Liver (tissue), 9 donors: ENCODE data around the gene CORO2A. TPM values are rescaled to one million over a fixed set of nuclear protein-coding genes. Genes with fewer than 3 reads are reported as not detected.

Experiments used
- DNase-seq: peaks from one replicate; pipeline ENCODE4 v3.0.0-alpha.2; 2017; ENCODE audit warnings: low spot score
- H3K27ac ChIP-seq, 2 donors: one replicate each; pipeline ENCODE4 v1.7.0; 2013; ENCODE audit warnings: inconsistent platforms in 2 of 2, low read length in 2 of 2, control low read depth in 1 of 2, low read depth in 1 of 2, mild to moderate bottlenecking in 1 of 2
- H3K27me3 ChIP-seq, 4 donors: one replicate each; pipeline versions ENCODE4 v1.6.1 to v1.7.0; 2013; ENCODE audit warnings: low read length in 3 of 4, inconsistent platforms in 1 of 4, mild to moderate bottlenecking in 1 of 4, moderate library complexity in 1 of 4; ENCODE audit not compliant: control insufficient read depth in 4 of 4, insufficient read depth in 4 of 4
- H3K36me3 ChIP-seq, 4 donors: one replicate each; pipeline versions ENCODE4 v1.6.1 to v1.7.0; 2013; ENCODE audit warnings: low read length in 3 of 4, mild to moderate bottlenecking in 3 of 4, low read depth in 1 of 4, moderate library complexity in 1 of 4; ENCODE audit not compliant: control insufficient read depth in 4 of 4, insufficient read depth in 3 of 4
- H3K4me1 ChIP-seq, 4 donors: one replicate each; pipeline versions ENCODE4 v1.6.1 to v1.7.0; 2013; ENCODE audit warnings: low read length in 3 of 4, mild to moderate bottlenecking in 3 of 4, moderate library complexity in 1 of 4; ENCODE audit not compliant: control insufficient read depth in 4 of 4, insufficient read depth in 4 of 4
- H3K4me3 ChIP-seq, 3 donors: one replicate each; pipeline versions ENCODE4 v1.6.1 to v1.7.0; 2013; ENCODE audit warnings: low read length in 3 of 3, control low read depth in 1 of 3, low read depth in 1 of 3, mild to moderate bottlenecking in 1 of 3
- H3K9ac ChIP-seq, 2 donors: one replicate each; pipeline ENCODE4 v1.7.0; 2013; ENCODE audit warnings: low read length in 2 of 2, mild to moderate bottlenecking in 2 of 2, moderate library complexity in 2 of 2, control low read depth in 1 of 2, low read depth in 1 of 2
- H3K9me3 ChIP-seq, 4 donors: one replicate each; pipeline versions ENCODE4 v1.6.1 to v1.7.0; 2013; ENCODE audit warnings: low read length in 3 of 4; ENCODE audit not compliant: control insufficient read depth in 4 of 4
- EGR1 ChIP-seq, 2 donors: IDR thresholded peaks; 2 replicates each; pipeline ENCODE4 v1.6.1; 2016 to 2018; ENCODE audit warnings: antibody characterized with exemption in 2 of 2, low read depth in 2 of 2
- FOXA1 ChIP-seq: IDR thresholded peaks from 2 replicates; pipeline ENCODE4 v1.6.1; 2016; ENCODE audit warnings: antibody characterized with exemption
- FOXA2 ChIP-seq: IDR thresholded peaks from 2 replicates; pipeline ENCODE4 v1.6.1; 2016; ENCODE audit warnings: antibody characterized with exemption
- GABPA ChIP-seq, 2 donors: IDR thresholded peaks in 1 of 2; conservative IDR thresholded peaks in 1 of 2; 2 replicates each; pipeline ENCODE4 v1.6.1; 2016; ENCODE audit warnings: antibody characterized with exemption in 2 of 2, mild to moderate bottlenecking in 1 of 2, moderate library complexity in 1 of 2
- HNF4A ChIP-seq, 2 donors: conservative IDR thresholded peaks; 2 replicates each; pipeline ENCODE4 v1.6.1; 2016; ENCODE audit warnings: antibody characterized with exemption in 2 of 2, mild to moderate bottlenecking in 2 of 2
- HNF4G ChIP-seq: IDR thresholded peaks from 2 replicates; pipeline ENCODE4 v1.6.1; 2016; ENCODE audit warnings: antibody characterized with exemption
- JUND ChIP-seq, 2 donors: IDR thresholded peaks; 2 replicates each; pipeline ENCODE4 v1.6.1; 2016; ENCODE audit warnings: antibody characterized with exemption in 2 of 2
- NR2F2 ChIP-seq: IDR thresholded peaks from 2 replicates; pipeline ENCODE4 v1.6.1; 2016; ENCODE audit warnings: antibody characterized with exemption
- RAD21 ChIP-seq, 2 donors: IDR thresholded peaks; 2 replicates each; pipeline ENCODE4 v1.6.1; 2016; ENCODE audit warnings: antibody characterized with exemption in 2 of 2, mild to moderate bottlenecking in 2 of 2
- RXRA ChIP-seq, 2 donors: IDR thresholded peaks; 2 replicates each; pipeline ENCODE4 v1.6.1; 2017 to 2018; ENCODE audit warnings: antibody characterized with exemption in 2 of 2, mild to moderate bottlenecking in 1 of 2
- WGBS: extraction: QIAGEN DNeasy Blood & Tissue Kit; methylation state at CpG from one replicate; pipeline ENCODE4 v1.1.7; 2013; 5-methylcytosine and 5-hydroxymethylcytosine counted together
- polyA plus RNA-seq, 2 donors: library from polyadenylated mRNA; stranded (reverse) in 1 of 2; unstranded in 1 of 2; fragments of 200-250 nt in 1 of 2; fragments of >200 nt in 1 of 2; fragmentation: Nextera tagmentation in 1 of 2; extraction: Ambion mirVana in 1 of 2; gene quantifications; one replicate each; pipeline versions ENCODE4 v1.2.1 to v1.2.3, GENCODE V29; 2013 to 2015
- total RNA-seq, 2 donors: library from RNA; depleted of rRNA; stranded (reverse); fragments of >200 nt; gene quantifications; one replicate each; pipeline ENCODE4 v1.2.3, GENCODE V29; 2014
- TF ChIP-seq, protein P1 (sequence below): IDR thresholded peaks from 2 replicates; pipeline ENCODE4 v1.6.1; 2016; ENCODE audit warnings: antibody characterized with exemption
- TF ChIP-seq, protein P2 (sequence below): fragments of 150-350 bp; IDR thresholded peaks from 2 replicates; pipeline ENCODE4 v1.5.1; 2017; ENCODE audit warnings: improper control_type of control experiment, low read depth, low read length; ENCODE audit not compliant: missing input control
- TF ChIP-seq, protein P3 (sequence below): IDR thresholded peaks from 2 replicates; pipeline ENCODE4 v1.6.1; 2016; ENCODE audit warnings: antibody characterized with exemption
- TF ChIP-seq, protein P4 (sequence below): IDR thresholded peaks from 2 replicates; pipeline ENCODE4 v1.6.1; 2016; ENCODE audit warnings: antibody characterized with exemption, mild to moderate bottlenecking
- donor health status: healthy.
- donor health status: healthy.
- donor health status: healthy.
- donor health status: healthy.
- donor health status: healthy.

Gene CORO2A
- total and polyA plus RNA-seq, 4 donors, result 1.2 to 2.8 (median 1.4) TPM

DNA sequence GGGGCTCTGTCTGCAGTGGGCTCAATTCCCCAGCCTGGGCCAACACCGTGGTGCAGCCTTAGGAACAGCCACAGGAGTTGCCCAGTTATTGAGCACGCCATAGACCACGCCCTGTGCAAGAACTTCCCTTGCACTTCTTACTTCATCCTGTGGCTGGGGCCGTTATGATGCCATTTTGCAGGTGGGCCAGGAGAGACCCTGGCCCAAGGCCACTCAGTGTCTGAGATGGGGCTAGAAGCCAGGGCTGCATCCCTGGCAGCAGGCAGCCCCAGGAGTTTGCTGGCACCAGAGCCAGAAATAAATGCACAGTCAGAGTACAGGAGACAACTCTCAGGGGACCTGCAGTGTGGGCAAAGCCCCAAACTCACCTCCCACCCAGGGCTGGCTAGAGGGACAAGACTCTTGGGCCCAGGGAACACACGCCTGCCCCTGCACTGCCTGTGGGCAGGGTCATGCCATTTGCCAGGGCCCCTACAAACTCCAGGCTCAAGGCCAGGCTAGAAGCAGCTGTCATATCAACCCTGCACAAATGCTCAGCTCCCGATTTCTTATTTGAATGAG, 6.7 kb downstream of the CORO2A start:
- H3K9me3 ChIP-seq, result no peaks in the 10 kb centered on the region
- TF ChIP-seq HNF4A (conservative IDR thresholded peaks at IDR 0.05) (no peak), RXRA (IDR thresholded peaks at IDR 0.05) (no peak), RAD21 (IDR thresholded peaks at IDR 0.05) (no peak), NR2F2 (no peak), EGR1 (IDR thresholded peaks at IDR 0.05; ENCODE audit: low read depth in 2 of 2) (no peak), FOXA2 (no peak), JUND (IDR thresholded peaks at IDR 0.05) (no peak), HNF4G (no peak), FOXA1 (no peak)
- TF ChIP-seq, protein P1, sequence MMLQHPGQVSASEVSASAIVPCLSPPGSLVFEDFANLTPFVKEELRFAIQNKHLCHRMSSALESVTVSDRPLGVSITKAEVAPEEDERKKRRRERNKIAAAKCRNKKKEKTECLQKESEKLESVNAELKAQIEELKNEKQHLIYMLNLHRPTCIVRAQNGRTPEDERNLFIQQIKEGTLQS, result no peak
- TF ChIP-seq, protein P2, sequence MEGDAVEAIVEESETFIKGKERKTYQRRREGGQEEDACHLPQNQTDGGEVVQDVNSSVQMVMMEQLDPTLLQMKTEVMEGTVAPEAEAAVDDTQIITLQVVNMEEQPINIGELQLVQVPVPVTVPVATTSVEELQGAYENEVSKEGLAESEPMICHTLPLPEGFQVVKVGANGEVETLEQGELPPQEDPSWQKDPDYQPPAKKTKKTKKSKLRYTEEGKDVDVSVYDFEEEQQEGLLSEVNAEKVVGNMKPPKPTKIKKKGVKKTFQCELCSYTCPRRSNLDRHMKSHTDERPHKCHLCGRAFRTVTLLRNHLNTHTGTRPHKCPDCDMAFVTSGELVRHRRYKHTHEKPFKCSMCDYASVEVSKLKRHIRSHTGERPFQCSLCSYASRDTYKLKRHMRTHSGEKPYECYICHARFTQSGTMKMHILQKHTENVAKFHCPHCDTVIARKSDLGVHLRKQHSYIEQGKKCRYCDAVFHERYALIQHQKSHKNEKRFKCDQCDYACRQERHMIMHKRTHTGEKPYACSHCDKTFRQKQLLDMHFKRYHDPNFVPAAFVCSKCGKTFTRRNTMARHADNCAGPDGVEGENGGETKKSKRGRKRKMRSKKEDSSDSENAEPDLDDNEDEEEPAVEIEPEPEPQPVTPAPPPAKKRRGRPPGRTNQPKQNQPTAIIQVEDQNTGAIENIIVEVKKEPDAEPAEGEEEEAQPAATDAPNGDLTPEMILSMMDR, result no peak
- TF ChIP-seq, protein P3, sequence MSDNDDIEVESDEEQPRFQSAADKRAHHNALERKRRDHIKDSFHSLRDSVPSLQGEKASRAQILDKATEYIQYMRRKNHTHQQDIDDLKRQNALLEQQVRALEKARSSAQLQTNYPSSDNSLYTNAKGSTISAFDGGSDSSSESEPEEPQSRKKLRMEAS, result no peak
- H3K9ac ChIP-seq, result no peak overlapping the region
- DNase-seq, result no peak
- 76% methylated on average over 6 of the region's 6 CpGs for WGBS
- no peaks in the 10 kb centered on the region for H3K36me3 ChIP-seq
- H3K27ac ChIP-seq, result no peak overlapping the region
- peaks cover 5 to 20% (median 11%) of the 10 kb centered on the region in 4 donors for H3K4me1 ChIP-seq
- no peaks in the 10 kb centered on the region for H3K27me3 ChIP-seq
- H3K4me3 ChIP-seq, result no peak overlapping the region

DNA sequence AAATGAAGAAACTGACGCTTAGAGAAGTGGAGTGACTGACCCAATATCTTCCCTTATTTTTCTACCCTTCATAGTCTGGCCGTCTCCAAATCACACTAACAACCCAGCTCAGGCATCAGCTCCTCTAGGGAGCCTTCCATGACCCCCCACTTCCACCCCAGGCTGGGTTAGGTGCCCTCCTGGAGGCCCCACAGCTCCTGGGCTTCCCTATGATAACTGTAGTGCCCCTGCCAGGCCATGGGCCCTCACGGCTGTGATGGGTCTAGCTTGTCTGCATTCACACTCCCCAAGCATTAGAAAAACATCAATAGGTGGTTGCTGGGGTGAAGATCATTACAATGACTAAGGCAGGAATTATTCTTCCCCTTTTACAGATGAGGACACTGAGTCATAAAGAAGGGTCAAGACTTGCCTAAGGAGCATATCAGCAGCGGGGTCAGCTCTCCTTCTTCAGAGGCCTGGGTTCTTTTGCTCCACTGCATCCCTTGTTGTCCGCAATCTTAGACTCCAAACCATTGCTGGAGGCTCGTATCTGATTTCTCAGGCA, 7.3 kb downstream of the CORO2A start:
- DNase-seq, result no peak
- H3K4me1 ChIP-seq, result peaks cover 5 to 14% (median 11%) of the 10 kb centered on the region in 4 donors
- WGBS, result 94% methylated on average over 6 of the region's 6 CpGs

More for the DNA sequence above, 7.3 kb downstream of the CORO2A start:
- Histone ChIP-seq H3K9me3 (no peaks in the 10 kb centered on the region), H3K9ac (no peak overlapping the region), H3K36me3 (no peaks in the 10 kb centered on the region), H3K27ac (no peak overlapping the region), H3K4me3 (no peak overlapping the region), H3K27me3 (no peaks in the 10 kb centered on the region)
- TF ChIP-seq HNF4A (conservative IDR thresholded peaks at IDR 0.05) (no peak), GABPA (IDR thresholded peaks at IDR 0.05 in 1 of 2, conservative IDR thresholded peaks at IDR 0.05 in 1 of 2) (no peak)
- TF ChIP-seq, protein P4, sequence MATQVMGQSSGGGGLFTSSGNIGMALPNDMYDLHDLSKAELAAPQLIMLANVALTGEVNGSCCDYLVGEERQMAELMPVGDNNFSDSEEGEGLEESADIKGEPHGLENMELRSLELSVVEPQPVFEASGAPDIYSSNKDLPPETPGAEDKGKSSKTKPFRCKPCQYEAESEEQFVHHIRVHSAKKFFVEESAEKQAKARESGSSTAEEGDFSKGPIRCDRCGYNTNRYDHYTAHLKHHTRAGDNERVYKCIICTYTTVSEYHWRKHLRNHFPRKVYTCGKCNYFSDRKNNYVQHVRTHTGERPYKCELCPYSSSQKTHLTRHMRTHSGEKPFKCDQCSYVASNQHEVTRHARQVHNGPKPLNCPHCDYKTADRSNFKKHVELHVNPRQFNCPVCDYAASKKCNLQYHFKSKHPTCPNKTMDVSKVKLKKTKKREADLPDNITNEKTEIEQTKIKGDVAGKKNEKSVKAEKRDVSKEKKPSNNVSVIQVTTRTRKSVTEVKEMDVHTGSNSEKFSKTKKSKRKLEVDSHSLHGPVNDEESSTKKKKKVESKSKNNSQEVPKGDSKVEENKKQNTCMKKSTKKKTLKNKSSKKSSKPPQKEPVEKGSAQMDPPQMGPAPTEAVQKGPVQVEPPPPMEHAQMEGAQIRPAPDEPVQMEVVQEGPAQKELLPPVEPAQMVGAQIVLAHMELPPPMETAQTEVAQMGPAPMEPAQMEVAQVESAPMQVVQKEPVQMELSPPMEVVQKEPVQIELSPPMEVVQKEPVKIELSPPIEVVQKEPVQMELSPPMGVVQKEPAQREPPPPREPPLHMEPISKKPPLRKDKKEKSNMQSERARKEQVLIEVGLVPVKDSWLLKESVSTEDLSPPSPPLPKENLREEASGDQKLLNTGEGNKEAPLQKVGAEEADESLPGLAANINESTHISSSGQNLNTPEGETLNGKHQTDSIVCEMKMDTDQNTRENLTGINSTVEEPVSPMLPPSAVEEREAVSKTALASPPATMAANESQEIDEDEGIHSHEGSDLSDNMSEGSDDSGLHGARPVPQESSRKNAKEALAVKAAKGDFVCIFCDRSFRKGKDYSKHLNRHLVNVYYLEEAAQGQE, result no peak
- TF ChIP-seq, protein P1, result no peak
